Measurements from ENCODE around the gene PLCB3.

The PLCB3 gene

GRCh38 chr11:64268025-64268892 is 16.9 kb downstream of the PLCB3 start:
- peak in 1 of 2 experiments; percentile 62 for DNase-seq

GRCh38 chr11:64268893-64269539 is 17.7 kb downstream of the PLCB3 start:
- peak; percentile 59 to 62 for DNase-seq

GRCh38 chr11:64269540-64270220 is 18.4 kb downstream of the PLCB3 start:
- peak; percentile 98 to 99 for DNase-seq

- DNase-seq, result no peak
These were observed 23.9 kb downstream of the PLCB3 start for GRCh38 chr11:64275031-64275800.

DNA sequence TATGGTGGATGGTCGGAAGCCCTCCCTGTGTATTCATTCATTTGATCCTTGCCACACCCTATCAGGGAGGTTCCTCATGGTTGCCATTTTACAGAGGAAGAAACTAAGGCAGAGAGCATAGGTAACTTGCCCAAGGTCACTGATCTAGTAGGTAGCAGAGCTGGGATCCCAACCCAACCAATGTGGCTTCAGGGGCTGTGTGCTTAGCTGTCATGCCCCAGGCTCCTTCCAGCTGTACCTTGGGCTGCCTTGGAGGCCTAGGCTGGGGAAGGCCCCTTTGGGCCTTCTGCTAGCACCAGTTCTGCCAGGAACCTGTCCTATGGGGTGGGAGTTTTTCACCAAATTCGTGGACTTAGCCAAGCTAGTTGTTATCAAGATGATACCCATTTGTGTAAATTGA is 24.5 kb downstream of the PLCB3 start:
- DNase-seq, result no peak

- DNase-seq, result no peak
These were observed 25.5 kb downstream of the PLCB3 start for GRCh38 chr11:64276653-64277431.

DNA sequence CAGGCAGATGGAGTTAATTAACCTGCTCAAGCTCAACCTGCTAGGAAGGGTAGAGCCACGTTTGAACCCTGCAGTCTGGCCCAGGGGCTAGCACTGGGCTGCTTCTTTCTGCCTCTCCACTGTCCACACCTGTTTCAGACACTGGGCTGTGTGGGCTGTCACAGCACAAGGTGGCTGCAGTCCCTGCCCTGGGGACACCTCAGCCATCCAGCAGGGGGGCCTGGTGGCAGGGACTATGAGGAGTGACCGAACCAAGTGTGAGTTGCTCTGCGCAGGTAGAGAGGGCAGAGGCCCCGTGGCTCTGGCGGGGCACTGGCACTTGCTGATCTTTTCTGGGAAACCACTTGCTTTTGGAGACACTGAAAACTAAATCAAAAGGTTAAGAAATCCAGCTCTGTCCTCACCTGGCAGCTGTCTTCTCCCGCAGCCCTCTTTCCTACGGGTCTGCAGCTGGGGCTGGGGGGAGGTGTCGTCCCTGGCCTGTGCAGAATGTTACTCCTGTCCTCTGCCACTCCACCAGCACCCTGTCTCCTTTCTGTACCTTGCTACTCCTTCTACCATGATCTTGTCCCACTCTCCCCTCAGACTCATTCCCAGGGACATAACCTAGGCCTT is 27.4 kb downstream of the PLCB3 start:
- DNase-seq, result no peak

- DNase-seq, result no peak
These were observed 30.8 kb downstream of the PLCB3 start for GRCh38 chr11:64281957-64282770.

DNA sequence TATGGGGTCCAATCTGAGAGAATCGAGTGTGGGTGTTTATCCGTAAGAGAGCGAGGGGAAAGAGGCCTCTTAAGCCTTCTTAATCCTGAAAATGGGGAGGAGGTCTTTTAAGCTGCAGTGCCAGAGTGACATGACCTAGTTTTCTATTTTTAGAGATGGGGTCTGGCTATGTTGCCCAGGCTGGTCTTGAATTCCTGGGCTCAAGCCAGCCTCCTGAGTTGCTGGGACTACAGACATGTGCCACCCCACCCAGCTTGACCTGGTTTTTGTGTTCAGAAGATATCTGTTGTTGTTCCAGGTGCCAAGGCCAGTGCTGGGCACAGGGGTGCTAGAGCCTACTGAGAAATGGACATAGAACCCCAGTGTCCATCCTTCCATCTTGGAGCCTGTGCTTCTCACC is 31.8 kb downstream of the PLCB3 start:
- no peak for DNase-seq

DNA sequence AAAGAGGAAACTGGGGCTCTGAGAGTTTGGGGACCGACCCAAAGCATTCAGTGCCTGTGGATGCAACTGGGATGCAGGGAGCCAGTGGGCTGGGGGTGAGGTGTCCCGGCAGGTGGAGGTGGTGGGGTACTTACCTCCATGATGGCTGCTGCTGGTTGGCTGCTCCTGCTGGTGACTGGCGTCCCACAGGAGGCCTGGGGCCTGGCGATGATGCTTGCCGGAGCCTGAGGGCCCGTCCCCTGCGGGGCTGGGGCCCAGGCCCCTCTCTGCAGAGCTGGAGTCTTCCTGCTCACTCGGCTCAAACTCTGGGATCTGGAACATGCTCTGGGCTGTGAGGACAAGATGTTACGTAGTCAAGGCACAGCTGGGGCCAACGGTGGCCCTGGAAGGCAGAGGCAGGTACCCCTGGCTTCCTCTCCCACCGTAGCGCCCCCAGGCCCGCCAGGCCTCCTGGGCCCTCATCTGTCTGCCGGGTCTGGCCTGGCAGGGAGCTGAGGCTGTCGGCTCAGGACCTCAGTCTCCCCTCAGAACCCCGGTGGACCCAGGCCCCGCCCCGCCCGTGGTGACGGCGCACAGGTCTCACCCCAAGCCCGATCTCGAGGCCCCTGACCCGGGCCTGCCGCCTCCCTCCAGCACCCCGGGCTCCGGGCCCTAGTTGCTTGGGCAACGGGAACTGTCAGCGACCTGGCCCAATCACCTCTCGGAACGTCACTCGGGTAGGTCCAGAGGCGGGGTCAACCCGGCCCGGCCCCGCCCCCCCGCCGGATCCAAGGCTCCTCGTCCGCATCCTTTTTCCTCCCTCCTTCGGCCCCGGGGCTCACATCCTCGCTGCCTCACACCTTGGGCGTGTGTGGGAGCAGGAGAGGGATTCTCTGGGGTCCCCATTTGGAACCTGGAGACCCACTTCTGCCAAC is 33.0 kb downstream of the PLCB3 start, which contains the start of gene BAD:
Gene BAD, minus strand, starts transcription at position 618 of the 914 bp plus-strand sequence. Its CDS starts 297 bp downstream, at position 321.
- DNase-seq, result peak; percentile 78 to 89

DNA sequence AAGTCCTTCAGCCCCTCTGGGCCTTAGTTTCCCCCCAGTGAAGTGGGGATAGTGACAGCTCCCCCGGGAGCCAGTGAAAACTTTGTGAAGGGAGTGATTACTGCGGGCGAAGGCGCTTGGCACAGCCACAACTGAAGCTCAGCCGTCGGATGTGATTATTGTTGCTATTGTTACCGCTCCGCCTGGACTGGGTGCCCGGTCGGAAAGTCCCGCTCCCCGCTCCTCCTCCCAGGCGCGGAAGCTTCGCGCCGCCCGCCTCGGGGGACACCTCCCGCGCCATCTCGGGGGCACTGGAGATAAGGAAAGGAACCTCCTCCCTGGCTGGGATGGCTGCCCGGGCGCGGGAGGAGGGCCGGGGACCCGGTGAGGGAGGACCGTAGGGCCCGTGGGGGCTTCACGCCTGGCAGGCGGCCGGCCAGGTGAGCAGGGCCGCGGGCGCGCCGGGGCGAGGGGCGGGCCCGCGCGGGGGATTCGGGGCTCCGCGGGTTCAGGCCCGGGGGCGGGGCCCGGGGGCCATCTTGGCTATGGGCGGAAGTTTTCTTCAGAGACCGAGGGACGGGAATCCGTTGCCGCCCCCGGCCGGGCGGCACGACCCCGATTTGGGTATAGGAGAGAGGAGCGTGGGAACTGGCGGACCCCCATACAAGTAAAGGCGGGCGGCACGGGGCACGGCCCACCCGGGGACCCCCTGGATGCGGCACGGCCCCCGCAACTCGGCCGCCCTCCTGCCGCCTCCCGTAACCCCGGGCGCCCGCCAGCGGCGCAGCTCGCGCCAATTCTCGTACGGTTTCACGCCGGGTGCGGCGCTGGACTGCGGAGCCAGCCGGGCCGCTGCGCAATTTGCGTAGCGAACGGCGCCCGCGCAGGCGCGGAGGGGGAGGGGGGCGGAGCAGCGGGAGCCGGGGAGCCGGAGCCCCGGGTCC is 33.9 kb downstream of the PLCB3 start, which contains the start of gene GPR137:
Gene GPR137, plus strand, starts transcription at position 887 of the 923 bp plus-strand sequence. CDS start 677 bp downstream, outside the sequence.
- DNase-seq, result peak in 1 of 2 experiments; percentile 75

DNA sequence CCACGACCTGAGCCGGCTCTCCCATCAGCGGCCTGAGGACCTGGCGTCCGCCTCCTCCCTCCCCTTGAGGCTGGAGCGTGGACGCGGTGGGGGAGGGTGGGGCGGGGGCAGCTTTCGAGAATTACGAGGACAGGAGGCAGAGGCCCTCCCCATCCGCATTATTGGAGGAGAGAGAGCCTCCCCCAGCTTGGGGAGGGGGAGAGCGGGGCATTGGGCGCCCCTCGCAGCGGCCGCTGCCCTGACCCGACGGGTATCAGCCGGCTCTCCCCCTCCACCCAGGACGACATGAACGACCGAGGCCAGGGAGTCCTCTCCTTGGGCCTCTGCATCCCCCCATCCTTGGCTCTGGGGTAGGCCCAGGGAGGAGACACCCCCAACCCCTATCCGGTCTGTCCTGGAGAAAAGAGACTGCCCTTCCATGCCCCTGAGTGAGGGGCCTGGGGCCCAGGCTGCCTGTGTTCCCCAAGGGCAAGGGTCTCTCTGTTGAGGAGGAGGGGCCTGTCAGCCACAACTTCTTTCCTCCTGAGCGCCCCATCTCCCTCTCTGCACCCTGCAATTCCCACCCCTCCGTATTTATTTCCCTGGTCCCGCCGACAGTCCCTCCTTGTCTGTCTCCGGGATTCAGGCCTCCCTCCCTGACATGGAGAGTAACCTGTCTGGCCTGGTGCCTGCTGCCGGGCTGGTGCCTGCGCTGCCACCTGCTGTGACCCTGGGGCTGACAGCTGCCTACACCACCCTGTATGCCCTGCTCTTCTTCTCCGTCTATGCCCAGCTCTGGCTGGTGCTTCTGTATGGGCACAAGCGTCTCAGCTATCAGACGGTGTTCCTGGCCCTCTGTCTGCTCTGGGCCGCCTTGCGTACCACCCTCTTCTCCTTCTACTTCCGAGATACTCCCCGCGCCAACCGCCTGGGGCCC is 34.8 kb downstream of the PLCB3 start:
- peak in 1 of 2 experiments; percentile 40 for DNase-seq

DNA sequence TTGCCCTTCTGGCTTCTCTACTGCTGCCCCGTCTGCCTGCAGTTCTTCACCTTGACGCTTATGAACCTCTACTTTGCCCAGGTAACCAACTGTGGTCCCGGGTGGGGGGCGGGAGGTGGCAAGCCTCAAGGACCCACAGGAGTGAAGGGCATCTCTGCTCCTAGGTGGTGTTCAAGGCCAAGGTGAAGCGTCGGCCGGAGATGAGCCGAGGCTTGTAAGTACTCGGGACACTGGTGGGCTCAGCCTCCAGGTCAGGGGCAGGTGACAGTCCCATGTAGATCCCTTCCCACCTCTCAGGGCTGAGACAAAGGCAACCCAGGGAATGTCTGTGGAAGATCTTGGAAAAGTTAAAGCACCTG is 35.5 kb downstream of the PLCB3 start:
- DNase-seq, result no peak

DNA sequence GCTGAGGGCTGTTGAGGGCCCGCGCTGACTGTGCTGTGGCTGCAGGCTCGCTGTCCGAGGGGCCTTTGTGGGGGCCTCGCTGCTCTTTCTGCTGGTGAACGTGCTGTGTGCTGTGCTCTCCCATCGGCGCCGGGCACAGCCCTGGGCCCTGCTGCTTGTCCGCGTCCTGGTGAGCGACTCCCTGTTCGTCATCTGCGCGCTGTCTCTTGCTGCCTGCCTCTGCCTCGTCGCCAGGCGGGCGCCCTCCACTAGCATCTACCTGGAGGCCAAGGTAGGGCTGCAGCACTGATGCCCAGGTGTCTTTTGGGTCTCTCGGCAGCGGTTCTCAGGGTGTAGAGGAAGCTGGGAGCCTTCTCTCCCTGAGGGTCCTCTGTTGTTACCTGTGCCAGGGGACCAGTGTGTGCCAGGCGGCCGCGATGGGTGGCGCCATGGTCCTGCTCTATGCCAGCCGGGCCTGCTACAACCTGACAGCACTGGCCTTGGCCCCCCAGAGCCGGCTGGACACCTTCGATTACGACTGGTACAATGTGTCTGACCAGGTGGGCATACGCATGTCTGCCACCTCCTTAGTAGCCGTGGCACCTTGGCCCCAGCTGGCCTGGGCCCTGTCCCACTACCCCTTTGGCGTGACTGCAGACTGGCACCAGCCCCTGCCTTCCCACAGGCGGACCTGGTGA is 36.5 kb downstream of the PLCB3 start:
- no peak for DNase-seq

GRCh38 chr11:64288353-64288750 is 37.0 kb downstream of the PLCB3 start:
- no peak for DNase-seq

DNA sequence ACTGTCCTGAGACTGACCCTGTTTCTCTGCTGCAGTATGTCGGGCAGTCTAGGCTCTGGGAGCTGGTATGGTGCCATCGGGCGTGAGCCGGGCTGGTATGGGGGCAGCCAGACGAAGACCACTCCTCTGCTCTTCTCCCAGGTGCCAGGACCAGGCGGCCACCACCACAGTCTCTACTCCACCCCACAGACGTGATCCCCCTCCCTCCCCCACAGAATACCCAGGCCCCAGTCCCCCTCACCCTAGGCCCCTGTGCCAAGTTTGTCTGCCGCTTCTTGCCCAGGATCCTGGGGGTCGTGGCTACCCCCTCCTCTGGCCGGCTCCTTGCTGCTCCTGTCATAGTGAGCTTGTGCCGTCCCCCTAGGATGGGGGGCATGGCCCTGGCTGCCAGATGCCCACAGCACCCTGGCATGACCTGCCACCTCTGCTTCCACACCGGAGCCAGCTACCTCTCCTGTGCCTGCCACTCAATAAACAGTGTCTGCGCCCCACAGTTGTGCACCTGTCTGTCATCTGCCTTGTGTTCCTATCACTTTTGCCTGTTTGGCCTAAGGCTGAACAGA is 37.8 kb downstream of the PLCB3 start:
- no peak for DNase-seq
